Activated CD4-positive, alpha-beta T cell treated with anti-CD3 and anti-CD28 coated beads, Interleukin-2, amount 50 U/mL, for 1 hour (primary cell): Measurements from ENCODE around the gene SLC6A9.

Experiments
- DNase-seq: peaks from one replicate; pipeline ENCODE4 v3.0.0-alpha.2; 2020

SLC6A9 gene

GRCh38 chr1:43963890-43964289 lies 67.4 kb downstream of the SLC6A9 start:
- no peak for DNase-seq

DNA sequence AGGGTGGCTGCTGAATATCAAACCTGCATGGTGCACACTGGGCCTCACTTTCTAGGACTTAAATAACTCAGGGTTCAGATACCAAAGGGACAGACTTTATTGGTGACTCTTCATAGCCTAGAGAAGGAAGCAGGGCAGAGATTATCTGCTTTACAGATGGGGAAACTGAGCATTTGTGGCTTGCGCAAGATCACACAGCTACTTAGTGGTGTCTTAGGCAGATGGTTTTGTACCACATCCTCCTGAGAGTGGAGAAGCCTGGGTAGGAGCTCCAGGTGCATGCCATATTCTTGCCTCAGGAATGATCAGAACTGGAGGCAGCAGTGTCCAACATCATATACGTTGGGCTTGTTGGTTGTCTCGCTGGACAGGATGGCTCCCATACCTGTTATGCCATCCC lies 68.3 kb downstream of the SLC6A9 start:
- no peak for DNase-seq

DNA sequence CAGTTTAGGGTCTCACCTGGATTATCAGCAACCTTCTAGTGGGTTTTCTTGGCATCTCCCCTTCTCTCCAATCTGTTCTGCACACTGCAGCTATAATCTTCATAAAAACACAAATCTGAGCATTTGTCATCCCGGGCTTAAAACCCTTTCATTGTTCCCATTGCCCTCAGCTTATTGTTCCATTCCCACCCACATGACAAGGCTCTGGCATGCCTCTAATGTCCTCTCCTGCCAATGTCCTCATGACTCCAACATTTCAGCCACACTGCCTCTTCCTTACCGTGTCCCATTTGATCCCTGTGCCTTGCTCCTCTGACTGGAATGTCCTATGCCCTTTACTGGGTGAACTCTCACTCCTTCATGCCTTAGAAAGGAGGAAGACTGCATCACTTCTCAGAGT lies 68.9 kb downstream of the SLC6A9 start:
- no peak for DNase-seq

DNA sequence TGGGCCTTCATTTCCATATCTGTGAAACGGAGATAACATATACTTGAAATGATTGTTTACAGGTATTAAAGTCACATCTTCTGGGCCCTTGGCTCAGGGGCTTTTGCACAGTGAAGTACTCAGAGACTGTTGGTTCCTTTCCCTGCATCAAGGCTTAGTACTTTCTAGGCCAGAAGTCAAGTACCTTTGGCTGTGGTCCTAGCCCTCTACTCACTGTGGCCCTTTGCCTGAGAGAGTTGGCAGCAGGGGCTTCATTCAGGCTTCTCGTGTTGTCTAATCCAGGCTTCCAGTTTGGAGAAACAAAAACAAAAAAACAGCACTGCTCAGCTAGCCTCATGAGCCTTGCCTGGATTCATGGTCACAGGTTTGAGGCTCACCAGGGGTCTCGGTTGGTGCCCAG lies 69.6 kb downstream of the SLC6A9 start:
- DNase-seq: no peak

DNA sequence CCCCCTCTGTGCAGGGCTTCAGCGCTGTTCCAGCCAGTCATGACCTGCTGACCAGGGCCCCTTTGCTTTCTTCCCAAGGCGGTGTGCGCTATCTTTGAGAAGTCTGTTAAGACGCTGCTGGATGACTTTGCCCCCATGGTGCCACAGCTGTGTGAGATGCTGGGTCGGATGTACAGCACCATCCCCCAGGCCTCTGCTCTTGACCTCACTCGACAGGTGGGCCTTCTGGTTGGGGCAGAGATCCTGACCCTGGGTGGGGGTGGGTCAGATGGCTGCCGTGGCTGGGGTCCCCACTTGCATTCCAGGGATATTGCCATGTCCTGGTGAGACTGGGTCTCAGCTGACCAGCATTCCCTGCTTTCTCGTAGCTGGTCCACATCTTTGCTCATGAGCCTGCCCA lies 70.5 kb downstream of the SLC6A9 start:
- no peak for DNase-seq

DNA sequence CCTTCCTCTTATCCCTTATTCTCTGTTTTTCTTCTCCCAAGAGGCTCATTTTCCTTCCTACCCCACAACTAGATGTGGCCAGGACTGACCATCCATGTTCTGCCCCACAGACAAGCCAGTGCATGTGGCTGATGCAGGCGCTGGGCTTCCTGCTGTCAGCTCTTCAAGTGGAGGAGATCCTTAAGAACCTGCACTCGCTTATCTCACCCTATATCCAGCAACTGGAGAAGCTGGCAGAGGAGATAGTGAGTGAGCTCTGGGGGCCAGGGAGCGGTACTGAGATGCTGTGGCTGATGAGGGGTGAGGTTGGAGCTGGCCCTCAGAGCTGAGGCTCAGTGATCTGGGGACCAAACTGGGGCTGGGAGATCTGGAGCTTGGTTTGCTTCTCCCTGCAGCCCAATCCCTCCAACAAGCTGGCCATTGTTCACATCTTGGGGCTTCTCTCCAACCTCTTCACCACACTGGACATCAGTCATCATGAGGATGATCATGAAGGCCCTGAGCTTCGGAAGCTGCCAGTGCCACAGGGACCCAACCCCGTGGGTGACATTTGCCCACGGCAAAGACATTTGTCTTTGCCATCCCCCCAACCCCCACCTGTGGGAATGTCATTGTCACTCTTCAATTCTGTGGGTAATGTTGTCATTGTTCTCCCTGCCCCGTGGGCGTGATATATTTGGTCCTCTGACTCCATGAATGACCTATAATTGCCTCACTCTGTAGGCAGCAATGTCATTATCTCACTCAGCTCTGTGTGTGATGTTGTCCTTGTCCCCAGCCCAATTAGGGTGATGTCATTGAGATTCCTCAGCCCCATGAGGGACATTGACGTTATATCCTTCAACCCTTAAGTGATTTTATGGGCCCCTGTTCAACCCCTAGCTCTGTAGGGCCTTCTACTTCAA lies 72.7 kb downstream of the SLC6A9 start:
- no peak for DNase-seq

- DNase-seq: no peak
Observed at GRCh38 chr1:43957407-43958040, 73.7 kb downstream of the SLC6A9 start.

- no peak for DNase-seq
Observed at GRCh38 chr1:43956234-43956633, 75.0 kb downstream of the SLC6A9 start.

GRCh38 chr1:43954036-43954435 lies 77.2 kb downstream of the SLC6A9 start:
- no peak for DNase-seq

- no peak for DNase-seq
Observed at GRCh38 chr1:43953361-43953760, 77.9 kb downstream of the SLC6A9 start.

- DNase-seq: no peak
Observed at GRCh38 chr1:43952731-43953346, 78.4 kb downstream of the SLC6A9 start.

DNA sequence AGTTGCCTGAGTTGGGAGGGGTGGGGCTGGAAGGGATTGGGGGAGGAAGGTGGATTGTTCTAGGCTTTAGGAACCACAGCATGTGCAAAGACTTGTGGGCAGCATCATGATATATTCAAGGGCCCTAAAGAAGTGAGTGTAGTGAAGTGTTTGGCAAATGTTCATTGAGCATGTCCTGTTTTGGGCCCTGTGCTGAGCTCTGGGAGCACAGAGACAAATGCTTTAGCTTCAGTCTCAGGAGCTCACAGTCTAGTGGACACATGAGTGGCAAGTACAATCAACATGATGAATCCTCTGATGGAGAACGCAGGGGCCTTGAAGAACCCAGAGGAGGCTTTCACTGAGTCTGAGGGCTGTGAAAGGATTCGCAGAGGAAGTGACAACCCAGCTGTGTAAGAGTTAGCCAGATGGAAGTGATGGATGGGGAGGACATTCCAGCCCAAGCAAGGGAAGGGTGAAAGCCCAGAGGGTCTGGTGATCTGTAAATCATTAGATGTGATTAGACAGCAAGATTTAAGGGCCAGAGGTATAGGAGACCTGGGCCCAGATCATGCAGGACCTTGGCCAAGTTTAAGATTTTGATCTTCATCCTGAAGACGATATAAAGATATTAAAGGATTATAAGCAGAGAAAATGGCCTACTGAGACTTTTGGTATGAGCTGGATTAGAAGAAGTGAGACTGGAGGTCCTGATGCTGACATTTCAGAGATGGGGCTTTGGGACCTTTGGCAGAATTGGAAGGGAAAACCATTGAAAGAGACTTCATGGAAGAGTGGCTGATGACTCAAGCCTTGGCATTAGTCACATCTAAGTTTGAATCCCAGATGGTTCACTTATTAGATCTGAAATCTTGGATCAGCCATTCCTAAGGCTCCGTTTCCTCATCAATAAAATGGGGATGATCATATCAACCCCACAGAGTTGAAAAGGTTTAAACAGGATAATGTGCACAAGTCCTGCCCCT lies 80.0 kb downstream of the SLC6A9 start:
- DNase-seq: no peak

- no peak for DNase-seq
Observed at GRCh38 chr1:43949678-43950077, 81.6 kb downstream of the SLC6A9 start.

DNA sequence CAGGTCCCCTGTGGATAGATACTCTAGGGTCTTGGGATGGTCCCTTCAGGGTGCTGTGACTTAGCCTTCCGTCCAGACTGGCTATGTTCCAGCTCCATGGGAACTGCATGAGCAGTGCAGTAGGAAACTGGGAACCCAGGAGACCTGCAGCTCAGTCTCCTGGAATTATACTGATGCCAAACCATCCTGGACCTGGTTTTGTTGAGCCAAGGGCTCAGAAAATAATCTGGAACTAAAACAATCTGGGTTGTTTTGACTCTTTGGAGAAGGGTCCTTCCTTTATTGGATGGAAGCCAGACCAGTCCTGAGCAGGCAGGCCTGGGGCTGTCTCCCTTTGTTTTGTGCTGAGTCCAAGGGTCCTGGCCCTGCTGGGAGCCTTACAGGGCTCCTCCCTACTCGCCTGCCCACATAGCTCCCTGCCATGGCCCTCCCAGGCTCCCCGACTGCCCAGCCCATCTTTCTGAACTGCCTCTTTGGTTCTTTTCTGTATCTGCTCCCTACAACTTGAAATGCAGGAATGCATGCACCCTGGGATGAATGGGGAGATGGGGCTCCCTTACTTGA lies 83.3 kb downstream of the SLC6A9 start:
- DNase-seq: no peak

DNA sequence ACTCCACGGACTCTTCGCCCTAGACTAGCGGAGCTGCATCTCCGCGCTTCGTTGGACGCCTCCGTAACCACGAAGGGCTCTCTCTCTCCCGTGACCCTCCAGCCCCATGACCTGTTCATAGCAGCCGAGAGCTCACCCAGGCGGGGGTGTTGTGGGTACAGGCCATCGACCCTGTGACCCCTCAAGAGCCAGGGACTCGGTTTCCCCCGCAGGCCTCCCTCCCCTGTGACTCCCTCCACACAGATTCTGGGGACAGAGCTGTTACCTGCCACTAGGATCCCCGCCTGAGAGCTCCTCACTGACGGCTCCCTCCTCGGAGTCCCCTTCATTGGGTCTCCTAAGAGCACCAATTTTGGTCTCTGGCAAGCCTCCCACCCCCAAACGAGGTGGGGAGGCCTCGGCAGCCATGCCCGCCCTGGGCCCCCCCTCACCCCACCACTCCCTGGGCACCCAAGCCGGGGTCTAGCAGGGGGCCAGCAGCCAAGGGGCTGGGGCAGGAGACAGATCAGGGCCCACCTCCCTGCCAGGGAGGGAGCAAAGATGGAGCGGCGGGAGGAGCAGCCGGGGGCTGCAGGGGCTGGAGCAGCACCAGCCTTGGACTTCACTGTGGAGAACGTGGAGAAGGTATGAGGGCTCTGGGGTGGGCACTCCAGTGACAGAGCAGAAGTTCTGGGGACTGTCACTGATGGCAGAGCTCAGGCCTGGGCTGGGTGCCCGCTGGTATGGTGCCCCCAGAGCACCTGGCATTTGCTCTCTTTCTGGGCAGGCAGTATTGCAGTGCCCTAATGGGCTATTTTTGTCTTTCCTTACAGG lies 84.0 kb downstream of the SLC6A9 start:
- DNase-seq: no peak
